Sigmoid colon (tissue), 3 donors: ENCODE measurements around the gene CCDC192.

ENCODE experiments used
- CTCF ChIP-seq, 4 experiments: fragments of 450-650 bp in 3 of 4; fragments of 200-600 bp in 1 of 4; IDR thresholded peaks; one replicate each; pipeline ENCODE4 v1.5.1; 2016 to 2019; ENCODE audit warnings: antibody characterized with exemption in 4 of 4, mild to moderate bottlenecking in 3 of 4, moderate library complexity in 2 of 4
- POLR2A ChIP-seq, 2 donors: fragments of 450-650 bp; IDR thresholded peaks; one replicate each; pipeline ENCODE4 v1.6.1; 2016; ENCODE audit warnings: antibody characterized with exemption in 2 of 2, mild to moderate bottlenecking in 2 of 2, moderate library complexity in 2 of 2

GRCh38 chr5:127809533-127809932 is 106.3 kb downstream of the CCDC192 start:
- TF ChIP-seq CTCF (IDR thresholded peaks at IDR 0.05): no peak
- TF ChIP-seq POLR2A (IDR thresholded peaks at IDR 0.05): no peak
